Keratinocyte (primary cell): ENCODE results near the gene HIVEP1.

Source experiments
- EZH2 ChIP-seq: IDR thresholded peaks from one replicate; pipeline ENCODE4 v1.6.1; 2012; ENCODE audit warnings: inconsistent platforms, mild to moderate bottlenecking, low read length, moderate library complexity
- TF ChIP-seq, protein P1 (sequence below), 3 experiments: IDR thresholded peaks in 1 of 3; conservative IDR thresholded peaks in 1 of 3; optimal IDR thresholded peaks in 1 of 3; 2 replicates in 2 of 3; 3 replicates in 1 of 3; pipeline versions ENCODE3 to v1.5.1; 2011; ENCODE audit warnings: low read length in 3 of 3, mild to moderate bottlenecking in 3 of 3, moderate library complexity in 2 of 3, control low read depth in 1 of 3, inconsistent platforms in 1 of 3; ENCODE audit not compliant: insufficient read depth in 2 of 3; ENCODE audit errors: extremely low read depth in 1 of 3

DNA sequence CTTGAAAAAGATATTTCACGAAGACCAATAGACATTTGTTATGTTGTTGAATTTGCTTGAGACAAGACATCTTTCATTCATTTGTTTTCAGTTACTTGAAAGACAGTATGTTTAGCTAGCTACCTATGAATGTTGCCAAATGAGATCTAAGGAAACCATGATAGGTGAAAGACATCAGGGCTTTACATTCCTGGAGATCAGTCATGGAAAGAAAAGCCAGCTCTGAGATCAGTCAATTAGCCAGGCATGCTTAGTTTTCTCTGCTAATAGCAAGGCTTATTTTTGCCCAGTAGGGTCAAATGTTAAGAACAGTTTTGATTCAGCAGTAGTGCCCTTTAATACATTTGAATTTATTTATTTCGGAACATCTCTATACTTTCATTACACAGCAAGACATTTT is 161.5 kb downstream of the HIVEP1 start:
- TF ChIP-seq, protein P1, sequence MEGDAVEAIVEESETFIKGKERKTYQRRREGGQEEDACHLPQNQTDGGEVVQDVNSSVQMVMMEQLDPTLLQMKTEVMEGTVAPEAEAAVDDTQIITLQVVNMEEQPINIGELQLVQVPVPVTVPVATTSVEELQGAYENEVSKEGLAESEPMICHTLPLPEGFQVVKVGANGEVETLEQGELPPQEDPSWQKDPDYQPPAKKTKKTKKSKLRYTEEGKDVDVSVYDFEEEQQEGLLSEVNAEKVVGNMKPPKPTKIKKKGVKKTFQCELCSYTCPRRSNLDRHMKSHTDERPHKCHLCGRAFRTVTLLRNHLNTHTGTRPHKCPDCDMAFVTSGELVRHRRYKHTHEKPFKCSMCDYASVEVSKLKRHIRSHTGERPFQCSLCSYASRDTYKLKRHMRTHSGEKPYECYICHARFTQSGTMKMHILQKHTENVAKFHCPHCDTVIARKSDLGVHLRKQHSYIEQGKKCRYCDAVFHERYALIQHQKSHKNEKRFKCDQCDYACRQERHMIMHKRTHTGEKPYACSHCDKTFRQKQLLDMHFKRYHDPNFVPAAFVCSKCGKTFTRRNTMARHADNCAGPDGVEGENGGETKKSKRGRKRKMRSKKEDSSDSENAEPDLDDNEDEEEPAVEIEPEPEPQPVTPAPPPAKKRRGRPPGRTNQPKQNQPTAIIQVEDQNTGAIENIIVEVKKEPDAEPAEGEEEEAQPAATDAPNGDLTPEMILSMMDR (optimal IDR thresholded peaks at IDR 0.05 in 1 of 3, IDR thresholded peaks at IDR 0.05 in 1 of 3, conservative IDR thresholded peaks at IDR 0.05 in 1 of 3; ENCODE audit: extremely low read depth in 1 of 3, insufficient read depth in 2 of 3, low read length in 3 of 3): no peak
- TF ChIP-seq EZH2: no peak
